Heart left ventricle (tissue), 16 donors: ENCODE results near the gene CXCL3. TPM values are rescaled to one million over a fixed set of nuclear protein-coding genes. Genes with fewer than 3 reads are reported as not detected.

Experiments used
- ATAC-seq, 4 donors: fragments of 200-7000 bp; cut with Tn5 transposase; one replicate each; pipeline ENCODE4 v1.9.1; 2020 to 2022; ENCODE audit warnings: moderate library complexity in 4 of 4, mild to moderate bottlenecking in 3 of 4, moderate number of reproducible peaks in 1 of 4
- DNase-seq, 5 donors: peaks; one replicate each; pipeline ENCODE4 v3.0.0-alpha.2; 2020
- H3K27ac ChIP-seq, 12 donors: fragments of 200-600 bp; sonication (generic) in 4 of 12; one replicate each; pipeline versions ENCODE4 v1.5.0 to v1.8.0; 2016 to 2022; ENCODE audit warnings: mild to moderate bottlenecking in 2 of 12
- H3K27me3 ChIP-seq, 9 donors: fragments of 200-600 bp; sonication (generic) in 2 of 9; one replicate each; pipeline versions ENCODE4 v1.5.1 to v1.8.0; 2016 to 2022; ENCODE audit warnings: mild to moderate bottlenecking in 3 of 9
- H3K36me3 ChIP-seq, 9 donors: fragments of 200-600 bp; sonication (generic) in 2 of 9; one replicate each; pipeline versions ENCODE4 v1.5.0 to v1.8.0; 2018 to 2022; ENCODE audit warnings: mild to moderate bottlenecking in 2 of 9
- H3K4me1 ChIP-seq, 12 donors: fragments of 200-600 bp; sonication (generic) in 4 of 12; one replicate each; pipeline versions ENCODE4 v1.5.0 to v1.8.0; 2016 to 2022; ENCODE audit warnings: mild to moderate bottlenecking in 3 of 12
- H3K4me3 ChIP-seq, 12 donors: fragments of 200-600 bp; sonication (generic) in 4 of 12; one replicate each; pipeline versions ENCODE4 v1.5.0 to v1.8.0; 2017 to 2022; ENCODE audit warnings: mild to moderate bottlenecking in 9 of 12, moderate library complexity in 4 of 12
- H3K9me3 ChIP-seq, 12 donors: fragments of 200-600 bp; sonication (generic) in 4 of 12; one replicate each; pipeline versions ENCODE4 v1.5.0 to v1.8.0; 2016 to 2022; ENCODE audit warnings: mild to moderate bottlenecking in 1 of 12
- CTCF ChIP-seq, 12 donors: fragments of 200-600 bp; sonication (generic) in 4 of 12; IDR thresholded peaks; one replicate each; pipeline versions ENCODE4 v1.5.0 to v1.8.0; 2018 to 2022; ENCODE audit warnings: antibody characterized with exemption in 12 of 12, mild to moderate bottlenecking in 5 of 12
- POLR2A ChIP-seq, 2 donors: fragments of 450-650 bp; IDR thresholded peaks; one replicate each; pipeline ENCODE4 v1.6.1; 2017; ENCODE audit warnings: antibody characterized with exemption in 2 of 2, mild to moderate bottlenecking in 2 of 2, moderate library complexity in 2 of 2
- whole genome bisulfite sequencing, 4 donors: extraction: QIAGEN DNeasy Blood & Tissue Kit in 2 of 4; methylation state at CpG; one replicate each; pipeline versions ENCODE4 v1.1.5 to v1.1.7; 2013 to 2018; 5-methylcytosine and 5-hydroxymethylcytosine counted together
- intact Hi-C, 10 donors: fragments of 100-400 bp; cut with DNase I; formaldehyde crosslinking; loops; one replicate each; pipeline versions ENCODE4 v1.11.1 to v1.14.2; 2022
- polyA plus RNA-seq, 2 donors: library from polyadenylated mRNA; stranded (reverse); fragments of 200-250 nt; gene quantifications; one replicate each; pipeline ENCODE4 v1.2.3, GENCODE V29; 2013
- total RNA-seq, 9 donors: library from RNA; depleted of rRNA in 2 of 9; stranded (reverse); fragments of >200 nt in 2 of 9; fragmentation: NEBNext Ultra II Directional in 3 of 9; extraction: Animal tissue kit (Norgen Biotek cat#: 25700) in 3 of 9; gene quantifications; one replicate each; pipeline versions ENCODE4 v1.1.0 to v1.2.4, GENCODE V29; 2016 to 2023
- donor health status: ischemic (EF 13 %, LVEDD 7.1; RV severe dilation, severe dysfunction).
- donor health status: healthy with polysubstance abuse.
- donor health status: DM: no; HTN: yes; CAD: no.
- donor health status: DM: no; HTN: no; CAD: no.
- donor health status: ischemic (EF 25% LVEDD 6.9; RV normal size, moderate dysfunction).
- donor health status: ischemic (EF 25% LVEDD 5.7; RV mildly dilated, moderate dysfunction).
- donor health status: healthy.
- donor health status: DM: yes; HTN: yes; CAD: no.
- donor health status: ischemic (EF 35%, LVEDD 5.7; RV mildly dilated, moderate dysfunction).
- donor health status: nonischemic (EF 11% LVEDD 7.7; RV severe dilation, severe dysfunction).
- donor health status: DM: yes; HTN: yes; CAD: no.
- donor health status: PGD.
- donor health status: ischemic (EF 29% LVEDD 5.4; RV normal size, mild dysfunction).
- donor health status: nonischemic (EF 23%, LVEDD 6.1; RV moderate dilation, normal function).

Gene CXCL3
- total and polyA plus RNA-seq, 11 donors: 0.32 to 8.9 (median 0.89) TPM; not detected in 2

- TF ChIP-seq POLR2A (IDR thresholded peaks at IDR 0.05) (no peak), CTCF (IDR thresholded peaks at IDR 0.05) (no peak)
- no peaks in the 10 kb centered on the region for H3K36me3 ChIP-seq
- peaks cover 0 to 12% (median 0%) of the 10 kb centered on the region in 12 donors for H3K9me3 ChIP-seq
- WGBS, 4 donors: 69 to 95% (median 70%) methylated on average over 1 of the region's 1 CpG
- ATAC-seq (no peak), DNase-seq (no peak)
- intact Hi-C loops: no loop called here
- no peaks in the 10 kb centered on the region for H3K27me3 ChIP-seq
- no peak overlapping the region for H3K4me3 ChIP-seq
- H3K4me1 ChIP-seq: no peaks in the 10 kb centered on the region
- H3K27ac ChIP-seq: no peak overlapping the region
Observed at GRCh38 chr4:74063859-74064258, 25.4 kb upstream of the CXCL3 start.

- TF ChIP-seq CTCF (IDR thresholded peaks at IDR 0.05) (no peak), POLR2A (IDR thresholded peaks at IDR 0.05) (no peak)
- intact Hi-C loops: no loop called here
Observed at GRCh38 chr4:74062953-74063352, 24.5 kb upstream of the CXCL3 start.

GRCh38 chr4:74061430-74061829 is 22.9 kb upstream of the CXCL3 start:
- peaks cover 0 to 12% (median 0%) of the 10 kb centered on the region in 12 donors for H3K9me3 ChIP-seq
- intact Hi-C loops: no loop called here
- no peaks in the 10 kb centered on the region for H3K27me3 ChIP-seq
- TF ChIP-seq POLR2A (IDR thresholded peaks at IDR 0.05) (no peak), CTCF (IDR thresholded peaks at IDR 0.05) (no peak)
- DNase-seq (no peak), ATAC-seq (no peak)
- H3K36me3 ChIP-seq: no peaks in the 10 kb centered on the region
- H3K27ac ChIP-seq: no peak overlapping the region
- peaks cover 0 to 10% (median 0%) of the 10 kb centered on the region in 12 donors for H3K4me1 ChIP-seq
- H3K4me3 ChIP-seq: no peak overlapping the region

More at GRCh38 chr4:74062953-74063352, 24.5 kb upstream of the CXCL3 start:
- Histone ChIP-seq H3K9me3 (peaks cover 0 to 12% (median 0%) of the 10 kb centered on the region in 12 donors), H3K4me1 (no peaks in the 10 kb centered on the region), H3K4me3 (no peak overlapping the region), H3K36me3 (no peaks in the 10 kb centered on the region), H3K27me3 (no peaks in the 10 kb centered on the region), H3K27ac (no peak overlapping the region)
- no peak for DNase-seq
- no peak for ATAC-seq

- Histone ChIP-seq H3K27ac (no peak overlapping the region), H3K4me1 (peaks cover 0 to 10% (median 0%) of the 10 kb centered on the region in 12 donors), H3K36me3 (no peaks in the 10 kb centered on the region), H3K9me3 (peaks cover 0 to 12% (median 0%) of the 10 kb centered on the region in 12 donors), H3K27me3 (no peaks in the 10 kb centered on the region), H3K4me3 (no peak overlapping the region)
- intact Hi-C loops: no loop called here
- ATAC-seq: no peak
- TF ChIP-seq POLR2A (IDR thresholded peaks at IDR 0.05) (no peak), CTCF (IDR thresholded peaks at IDR 0.05) (no peak)
- WGBS, 4 donors: 74 to 86% (median 82%) methylated on average over 2 of the region's 2 CpGs
- no peak for DNase-seq
Observed at GRCh38 chr4:74059161-74059829, 20.8 kb upstream of the CXCL3 start.
